Subcutaneous adipose tissue (tissue), 4 donors: ENCODE results near the gene UNC5A. TPM values are rescaled to one million over a fixed set of nuclear protein-coding genes. Genes with fewer than 3 reads are reported as not detected.

Experiments
- CTCF ChIP-seq: fragments of 450-650 bp; IDR thresholded peaks from one replicate; pipeline ENCODE4 v1.5.1; 2016; ENCODE audit warnings: low read depth, mild to moderate bottlenecking, control low read depth, antibody characterized with exemption, moderate library complexity
- total RNA-seq, 4 donors: library from RNA; depleted of rRNA; stranded (reverse); fragments of >200 nt; gene quantifications; one replicate each; pipeline ENCODE4 v1.1.0, GENCODE V29; 2016

The UNC5A gene
- under 1 TPM in 2 of 4 donors, not detected in 2; 0.17 to 0.19 TPM for total RNA-seq

- TF ChIP-seq CTCF = no peak
Observed at GRCh38 chr5:176810081-176810597, at the start of gene UNC5A. Gene UNC5A (plus strand): TSS chr5:176810559. CDS start chr5:176810751, 192 bp downstream.

GRCh38 chr5:176761755-176762154, 48.6 kb upstream of the UNC5A start:
- no peak for TF ChIP-seq CTCF

- no peak for TF ChIP-seq CTCF
Observed at GRCh38 chr5:176762489-176762888, 47.9 kb upstream of the UNC5A start.

GRCh38 chr5:176765687-176766086, 44.7 kb upstream of the UNC5A start:
- TF ChIP-seq CTCF = no peak

- no peak for TF ChIP-seq CTCF
Observed at GRCh38 chr5:176768174-176768970, 42.0 kb upstream of the UNC5A start.

GRCh38 chr5:176769911-176770310, 40.4 kb upstream of the UNC5A start:
- TF ChIP-seq CTCF = no peak

GRCh38 chr5:176770431-176770830, 39.9 kb upstream of the UNC5A start:
- TF ChIP-seq CTCF = no peak
